Activated CD4-positive, alpha-beta T cell treated with anti-CD3 and anti-CD28 coated beads, Interleukin-2, amount 50 U/mL, for 48 hours (primary cell): ENCODE results near the gene FBN2.

Experiments used
- DNase-seq, 2 experiments: peaks; one replicate each; pipeline ENCODE4 v3.0.0-alpha.2; 2020

The FBN2 gene

DNA sequence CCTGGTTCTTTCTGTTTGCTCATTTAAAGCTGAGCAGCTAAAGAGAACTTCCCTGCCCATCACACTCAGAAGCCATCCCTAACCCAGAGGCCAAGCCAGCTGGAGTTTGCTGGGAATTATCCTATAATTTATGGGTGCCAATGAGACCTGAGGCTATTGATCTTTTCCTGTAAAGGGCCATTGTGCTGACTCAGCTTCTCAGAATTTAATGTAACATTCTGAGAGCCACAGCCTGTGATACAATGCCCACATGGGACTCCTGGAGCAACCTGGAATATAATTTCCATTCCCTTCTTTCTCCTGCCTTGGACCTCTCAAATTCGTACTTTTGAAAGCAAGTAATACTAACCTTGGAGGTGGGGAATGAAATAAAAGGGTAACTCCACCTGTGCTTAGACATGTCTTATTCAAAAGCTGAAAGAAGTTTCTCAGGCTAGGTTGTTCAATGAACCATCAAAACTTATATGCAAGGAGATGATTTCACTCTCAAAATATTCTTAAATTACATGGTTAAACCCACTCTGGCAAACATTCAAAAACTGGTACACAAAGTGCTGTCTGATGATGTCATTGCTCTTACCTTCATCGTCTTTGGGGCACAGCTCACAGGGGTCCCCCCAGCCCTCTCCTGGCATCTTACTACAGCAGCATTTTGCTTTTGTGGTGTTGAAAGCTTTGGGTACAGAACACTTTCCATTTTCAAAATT lies 247.7 kb downstream of the FBN2 start:
- DNase-seq = no peak

DNA sequence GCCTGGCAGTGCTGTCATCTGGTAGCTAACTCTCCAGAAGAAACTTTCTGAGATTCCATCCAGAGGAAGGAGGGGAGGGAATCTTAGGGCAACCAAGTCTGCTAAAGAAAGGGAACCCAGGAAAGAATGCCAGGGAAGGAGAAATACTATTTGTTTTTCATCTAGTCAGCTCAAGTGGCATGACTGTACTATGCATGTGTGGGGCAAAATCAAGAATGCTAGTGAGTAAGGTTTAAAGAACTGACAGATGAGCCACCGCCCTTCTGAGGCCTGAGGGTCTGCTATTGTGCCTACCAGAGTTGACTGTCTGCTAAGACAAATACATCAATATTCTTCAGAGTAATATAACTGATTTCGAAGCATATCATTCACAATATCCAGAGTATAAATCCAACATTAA lies 250.3 kb downstream of the FBN2 start:
- DNase-seq = no peak

DNA sequence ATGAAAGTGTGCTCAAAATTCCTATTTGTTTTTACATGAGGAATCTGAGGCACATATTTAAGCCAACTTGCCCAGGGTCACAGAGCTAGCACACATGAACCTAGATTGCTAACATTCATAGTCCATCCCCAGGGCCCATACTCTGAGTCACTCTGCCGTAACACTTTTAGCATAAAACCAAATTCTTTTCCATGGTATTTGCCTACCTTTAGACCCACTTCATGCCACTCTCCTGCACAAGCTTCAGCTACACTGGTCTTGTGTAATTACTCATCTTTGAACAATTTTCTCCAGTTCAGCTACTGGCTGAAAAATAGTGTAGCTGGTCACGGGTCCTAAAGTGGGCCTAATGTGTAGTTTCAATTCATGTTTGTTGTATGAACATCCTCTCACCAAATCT lies 253.8 kb downstream of the FBN2 start:
- DNase-seq = no peak

DNA sequence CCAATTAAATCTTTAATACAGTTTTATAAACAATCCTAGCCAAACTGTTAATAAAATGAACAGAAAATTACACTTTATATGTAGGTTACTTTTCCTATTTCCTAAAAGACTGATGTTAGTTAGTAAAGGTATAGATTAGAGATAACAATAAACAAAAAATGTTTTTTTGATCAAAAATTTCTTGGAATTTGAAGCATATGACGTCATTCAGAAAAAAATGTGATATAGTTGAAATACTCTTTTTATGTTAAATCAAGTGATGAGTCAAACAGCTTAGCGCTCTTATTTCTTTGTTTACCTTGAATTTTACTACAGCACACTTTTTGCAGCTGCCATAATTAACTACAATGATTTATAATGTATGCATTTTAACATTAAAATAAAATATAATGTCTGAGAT lies 258.7 kb downstream of the FBN2 start:
- DNase-seq = no peak

DNA sequence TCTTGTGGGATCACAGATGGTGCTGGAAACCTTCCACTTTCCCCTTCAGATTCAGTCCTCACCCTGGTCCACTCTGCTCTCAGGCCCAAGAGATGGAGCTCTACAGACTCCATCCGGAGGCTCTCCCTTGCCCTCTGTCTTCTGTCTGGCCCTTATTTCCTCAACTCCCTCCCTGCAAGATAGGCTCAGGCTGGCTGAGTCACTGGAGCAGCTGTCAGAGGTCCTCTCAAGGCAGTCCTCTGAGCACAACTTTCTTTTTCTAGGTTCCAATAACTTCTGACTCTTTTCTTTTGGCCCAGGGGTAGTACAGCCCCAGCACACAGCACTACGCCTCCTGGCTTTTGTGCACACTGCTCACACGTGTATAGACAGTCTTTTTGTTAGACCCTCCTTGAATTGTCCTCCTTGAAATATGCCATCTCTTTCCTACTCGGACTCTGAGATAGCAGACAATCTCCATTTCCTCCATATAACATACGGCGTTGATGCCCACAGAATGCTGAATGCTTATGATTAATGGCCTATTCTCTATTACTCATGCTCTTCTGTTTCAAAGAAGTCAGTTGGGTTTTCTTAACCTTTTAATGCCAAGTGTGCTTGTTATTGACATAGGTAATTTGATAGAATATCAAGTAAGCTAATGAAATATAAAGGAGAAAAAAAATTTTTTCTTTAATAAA lies 261.4 kb downstream of the FBN2 start:
- no peak for DNase-seq

DNA sequence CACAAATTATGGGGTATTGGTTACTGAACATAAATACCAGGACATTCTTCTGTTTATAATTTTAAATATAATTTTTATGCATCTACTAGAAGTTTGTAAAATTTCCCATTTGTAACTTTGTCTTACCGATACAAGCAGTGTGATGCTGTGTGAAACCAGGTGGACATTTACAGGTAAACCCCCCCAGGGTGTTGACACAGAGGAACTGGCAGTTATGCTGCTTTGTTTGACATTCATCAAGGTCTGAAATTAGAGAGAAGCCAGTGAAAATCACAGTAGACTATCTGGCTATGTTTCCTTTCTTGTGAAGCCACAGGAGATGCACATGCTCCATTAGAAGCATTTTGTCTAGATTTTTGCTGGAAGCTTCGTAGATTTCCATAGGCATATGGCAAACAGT lies 263.6 kb downstream of the FBN2 start:
- no peak for DNase-seq

DNA sequence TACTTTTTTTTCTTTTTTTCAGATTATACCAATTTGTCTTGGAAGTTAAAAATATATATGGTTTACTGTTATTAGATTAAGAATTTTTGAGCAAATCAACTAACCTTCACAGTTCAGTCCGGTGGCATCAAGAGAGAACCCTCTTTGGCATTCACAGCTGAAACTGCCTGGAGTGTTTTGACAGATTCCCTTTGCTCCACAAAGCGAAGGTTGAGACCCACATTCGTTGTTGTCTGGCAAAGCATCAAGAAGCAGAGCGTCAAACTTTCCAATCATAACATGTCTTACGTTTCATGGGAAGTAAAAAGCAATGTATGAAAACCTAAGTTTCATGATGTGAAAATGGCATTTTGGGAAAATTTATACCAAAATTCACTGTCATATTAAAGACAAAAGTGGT lies 264.3 kb downstream of the FBN2 start:
- DNase-seq = no peak

DNA sequence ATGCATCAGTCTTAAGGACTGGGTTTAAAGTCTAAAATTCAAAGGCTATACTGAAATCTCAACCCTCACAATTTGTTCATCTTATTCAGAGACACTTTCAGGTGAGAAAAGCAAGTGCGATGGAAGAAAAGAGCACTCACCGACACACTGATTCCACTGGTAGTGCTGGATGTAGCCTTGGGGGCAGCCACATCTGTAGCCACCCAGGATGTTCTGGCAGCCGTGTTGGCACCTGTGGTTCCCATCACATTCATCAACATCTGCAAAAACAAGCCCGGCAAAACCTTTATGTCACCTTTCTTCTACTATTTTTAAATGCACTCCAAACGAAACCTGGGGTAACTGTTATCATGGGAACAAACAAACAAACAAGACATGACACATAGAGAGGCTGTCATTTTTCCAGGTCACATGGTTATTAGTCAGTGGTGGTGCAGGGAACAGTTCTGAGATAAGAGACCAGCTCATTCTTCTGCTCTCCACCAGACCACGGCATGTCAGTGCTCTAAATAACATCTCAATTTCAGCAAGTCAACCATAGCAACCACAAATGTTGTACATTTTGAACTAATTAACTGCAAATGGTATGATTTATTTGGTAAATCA lies 266.1 kb downstream of the FBN2 start:
- no peak for DNase-seq

DNA sequence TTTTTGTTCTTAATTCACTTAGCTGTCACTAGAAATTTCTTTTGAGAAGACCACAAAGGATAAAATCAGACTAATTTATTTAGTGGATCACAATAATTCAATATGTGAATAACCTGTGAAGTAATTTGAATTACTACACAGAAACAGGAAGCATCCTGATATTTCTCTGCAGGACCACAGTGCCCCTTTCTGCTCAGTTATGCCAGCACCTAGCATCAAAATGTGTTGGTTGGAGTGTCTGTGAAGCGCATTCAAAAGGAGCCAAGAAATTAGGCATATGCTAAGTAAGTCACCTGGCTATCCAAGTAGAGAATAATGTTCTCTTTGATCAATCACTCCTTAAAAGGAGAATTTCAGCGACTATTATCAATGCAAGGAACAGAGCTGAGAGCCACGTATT lies 267.0 kb downstream of the FBN2 start:
- no peak for DNase-seq

DNA sequence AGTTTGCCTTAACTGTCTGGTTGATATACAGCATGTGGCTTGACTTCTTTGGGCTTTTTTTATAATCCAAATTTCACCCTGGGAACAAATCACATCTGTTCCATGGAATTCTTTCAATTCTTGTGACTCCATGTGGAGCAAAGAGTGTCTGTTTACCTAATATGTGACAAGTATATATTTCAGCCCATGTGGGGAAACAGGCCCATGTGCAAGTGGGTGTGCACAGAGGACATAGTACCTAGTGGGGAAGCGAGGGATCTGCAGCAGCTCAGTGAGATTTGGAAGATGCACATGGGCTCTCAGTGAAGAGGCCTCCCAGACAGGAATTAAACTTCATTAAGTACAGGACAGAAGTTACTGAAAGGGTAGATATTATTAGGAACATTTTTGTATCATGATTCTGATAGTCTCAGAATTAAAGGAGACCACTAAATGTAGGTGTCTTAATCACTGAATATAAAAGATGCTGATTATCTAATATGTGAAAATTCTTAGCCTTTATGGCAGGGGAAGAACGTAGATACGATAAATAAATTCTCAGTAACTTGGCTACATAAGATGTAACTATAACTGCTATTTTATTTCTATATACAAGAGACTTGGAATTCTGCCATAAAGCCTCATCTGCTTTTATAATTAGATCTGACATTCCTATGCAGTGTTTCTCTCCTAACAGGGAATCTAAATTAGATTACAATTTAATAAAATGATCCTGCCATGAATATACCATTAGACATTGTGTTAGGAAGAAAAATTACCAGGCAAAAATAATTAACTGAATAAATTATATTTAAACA lies 273.3 kb downstream of the FBN2 start:
- no peak for DNase-seq

DNA sequence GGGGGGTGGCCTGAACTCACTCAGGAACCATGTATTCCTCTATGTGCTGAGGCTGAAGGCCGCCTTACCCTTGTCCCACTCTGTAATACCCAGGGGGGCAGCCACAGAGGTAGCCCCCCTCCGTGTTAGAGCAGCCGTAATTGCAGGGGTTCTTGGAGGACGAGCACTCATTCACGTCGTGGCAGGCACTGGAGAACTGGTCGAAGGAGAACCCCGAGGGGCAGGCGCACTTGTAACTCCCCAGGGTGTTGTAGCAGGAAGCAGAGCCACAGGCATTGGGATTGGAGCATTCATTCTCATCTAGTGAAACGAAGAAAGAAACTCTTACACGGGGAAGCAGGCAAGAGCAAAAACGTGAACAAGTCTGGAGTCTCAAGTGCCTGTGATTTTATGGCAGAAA lies 274.7 kb downstream of the FBN2 start:
- no peak for DNase-seq

DNA sequence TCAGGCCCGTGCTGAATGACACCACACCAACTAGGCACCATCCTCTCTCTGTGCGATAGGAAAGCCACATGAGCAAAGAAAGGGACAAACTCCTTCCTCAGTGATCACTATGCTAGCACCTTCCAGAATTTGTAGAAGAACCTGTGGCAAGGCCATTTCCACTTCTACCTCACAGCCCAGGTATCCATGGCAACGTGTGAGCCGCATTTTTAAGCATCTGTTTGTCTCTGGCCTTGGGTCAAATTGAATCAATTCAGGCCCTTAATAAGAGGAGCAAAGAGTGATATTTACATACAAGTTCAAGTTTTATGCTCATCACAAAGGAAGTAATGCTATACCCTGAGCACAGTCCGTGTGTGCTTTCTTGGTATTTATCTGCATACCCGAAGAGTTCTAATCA lies 275.1 kb downstream of the FBN2 start:
- no peak for DNase-seq

DNA sequence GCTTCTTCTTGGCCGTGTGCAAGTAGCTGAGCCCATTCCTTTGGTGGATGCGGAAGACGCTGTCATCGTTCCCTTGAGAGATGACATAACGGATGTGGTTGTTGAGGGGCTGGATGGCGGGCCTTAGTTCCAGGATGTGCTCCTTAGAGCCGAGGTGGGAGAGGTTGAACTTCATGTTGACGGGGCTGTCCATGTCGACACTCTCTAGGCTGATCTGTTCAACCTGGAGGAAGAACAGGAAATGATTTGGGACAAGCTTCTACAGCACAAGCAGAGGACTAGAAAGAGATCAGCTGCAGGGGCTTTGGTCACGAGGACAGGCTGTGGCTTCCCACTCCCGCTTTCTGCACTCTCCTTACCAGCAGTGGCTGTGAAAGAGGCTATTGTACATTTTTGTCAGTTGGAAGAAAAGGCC lies 278.4 kb downstream of the FBN2 start:
- DNase-seq = no peak

DNA sequence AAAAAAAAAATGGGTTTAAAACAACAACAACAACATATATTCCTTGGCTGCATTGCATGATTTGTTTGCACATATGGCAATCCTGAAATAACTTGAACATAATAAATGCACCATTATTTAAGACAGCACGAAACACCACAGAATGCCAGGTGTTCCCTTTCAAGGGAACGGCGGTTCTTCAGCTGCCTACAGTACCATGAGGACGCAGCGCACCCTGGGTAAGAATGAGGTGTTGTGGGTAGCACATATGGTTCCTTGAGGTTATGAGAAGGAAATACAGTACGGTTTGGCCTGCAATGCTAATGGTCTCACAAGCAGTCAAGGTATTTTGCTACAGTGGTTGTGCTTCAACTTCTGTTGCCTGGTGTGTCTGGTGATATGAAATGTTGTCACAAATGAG lies 279.7 kb downstream of the FBN2 start:
- DNase-seq = no peak

DNA sequence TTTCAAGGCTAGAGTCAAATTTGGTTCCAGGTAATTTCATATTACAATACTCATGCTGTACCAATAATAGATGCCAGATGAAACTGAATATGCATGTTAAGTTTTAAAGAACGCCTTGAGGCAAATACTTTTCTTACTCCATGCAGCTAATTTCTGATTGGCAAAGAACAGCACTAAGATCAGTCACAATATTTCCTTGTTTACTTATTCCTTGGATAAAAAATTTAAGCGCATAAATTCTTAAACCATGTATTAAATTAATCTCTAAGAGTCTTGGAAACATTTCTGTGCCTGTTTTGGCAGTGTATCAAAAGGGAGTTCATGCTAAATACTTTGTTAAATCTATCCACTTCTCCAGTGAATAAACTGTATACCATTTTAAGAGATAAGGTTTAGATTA lies 281.0 kb downstream of the FBN2 start:
- DNase-seq = no peak

DNA sequence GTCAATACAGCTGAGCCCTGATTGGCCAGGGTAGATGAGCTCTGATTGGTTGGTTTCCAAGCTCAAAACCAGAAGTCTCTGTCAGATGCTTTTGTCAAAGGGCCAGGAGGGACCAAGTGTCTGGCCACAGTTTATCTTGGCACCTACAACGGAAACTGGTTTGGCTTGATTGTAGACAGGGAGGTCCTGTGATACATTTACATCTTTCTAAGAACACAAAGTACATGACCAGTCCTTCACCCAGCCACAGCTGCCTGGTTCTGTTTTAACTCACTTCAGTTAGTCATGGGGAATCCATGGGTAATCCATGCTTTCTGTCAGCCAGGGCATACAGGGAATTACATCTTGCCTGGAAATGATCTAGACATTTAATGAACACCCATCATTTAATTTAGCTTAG lies 283.3 kb downstream of the FBN2 start:
- no peak for DNase-seq

DNA sequence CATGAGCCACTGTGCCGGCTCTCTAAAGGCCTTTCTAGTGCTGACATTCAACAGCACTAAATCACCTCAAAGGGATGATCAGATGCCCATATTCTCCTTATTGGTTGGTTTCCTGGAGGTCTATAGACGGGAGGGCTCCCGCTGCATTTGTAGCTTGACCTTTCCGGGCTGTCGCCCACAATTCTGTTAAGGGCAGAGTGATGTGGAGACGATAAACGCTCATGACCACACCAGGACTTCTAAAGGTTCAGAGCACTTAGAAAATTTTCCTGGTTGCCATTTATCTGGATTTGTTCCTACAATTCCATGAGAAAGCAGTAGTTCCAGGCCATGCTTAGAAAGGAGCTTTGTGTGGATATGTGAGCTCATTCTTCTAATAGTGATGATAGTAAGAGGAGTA lies 284.2 kb downstream of the FBN2 start:
- DNase-seq = no peak

DNA sequence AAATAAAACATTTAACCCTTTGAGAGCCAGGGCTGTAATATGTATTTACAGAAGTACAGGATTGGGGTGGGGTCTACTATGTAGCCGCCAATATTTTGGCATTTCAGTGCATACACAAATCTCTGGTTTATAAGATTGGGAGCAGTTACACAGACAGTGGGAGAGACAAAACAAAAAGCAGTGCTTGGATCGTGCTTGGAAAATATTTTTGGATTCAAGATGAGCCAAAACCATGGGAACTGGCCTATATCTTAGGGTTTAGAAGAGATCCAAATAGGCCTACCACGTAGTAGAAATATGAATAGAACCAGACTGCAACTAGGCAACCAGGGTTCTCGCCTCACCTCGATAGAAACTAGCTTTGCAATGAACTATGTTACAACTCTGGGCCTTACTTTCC lies 284.9 kb downstream of the FBN2 start:
- no peak for DNase-seq

DNA sequence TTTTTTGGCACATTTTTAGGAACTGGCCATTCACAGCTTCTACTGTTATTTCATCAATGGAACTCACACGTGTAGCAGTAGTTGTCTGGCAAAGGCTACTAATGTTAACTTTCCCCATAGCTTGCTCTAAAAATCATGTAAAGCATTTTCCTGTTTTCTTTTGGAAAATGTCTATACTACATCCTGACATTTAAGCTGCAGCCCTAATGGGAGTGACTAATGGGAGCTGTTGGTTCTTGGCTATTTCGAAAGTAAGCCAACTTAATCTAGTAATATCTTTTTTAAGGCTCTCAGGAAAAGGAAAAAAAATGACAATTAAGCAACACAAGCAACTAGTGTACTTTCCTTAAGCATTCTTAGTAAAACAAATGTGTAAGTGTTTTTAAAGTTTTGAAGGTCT lies 285.3 kb downstream of the FBN2 start:
- no peak for DNase-seq

DNA sequence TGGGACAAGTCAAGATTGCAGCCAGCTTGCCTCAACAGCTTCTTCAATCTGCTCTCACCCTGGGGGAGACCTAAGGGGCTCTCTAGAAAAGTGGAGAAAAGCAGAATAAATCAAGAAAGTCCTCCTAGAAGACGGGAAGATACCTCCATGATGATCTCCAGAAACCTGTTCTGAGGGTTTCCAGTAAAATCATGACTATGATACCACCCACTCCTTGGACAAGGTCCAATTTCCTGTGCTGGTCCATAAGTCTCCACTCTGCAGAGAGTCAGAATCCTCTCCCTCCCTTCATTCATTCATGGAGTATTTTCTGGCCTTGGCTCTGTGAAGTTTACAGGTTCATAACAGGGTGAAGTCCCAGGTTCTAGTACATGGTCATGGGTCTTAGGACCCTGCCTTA lies 285.8 kb downstream of the FBN2 start:
- no peak for DNase-seq

DNA sequence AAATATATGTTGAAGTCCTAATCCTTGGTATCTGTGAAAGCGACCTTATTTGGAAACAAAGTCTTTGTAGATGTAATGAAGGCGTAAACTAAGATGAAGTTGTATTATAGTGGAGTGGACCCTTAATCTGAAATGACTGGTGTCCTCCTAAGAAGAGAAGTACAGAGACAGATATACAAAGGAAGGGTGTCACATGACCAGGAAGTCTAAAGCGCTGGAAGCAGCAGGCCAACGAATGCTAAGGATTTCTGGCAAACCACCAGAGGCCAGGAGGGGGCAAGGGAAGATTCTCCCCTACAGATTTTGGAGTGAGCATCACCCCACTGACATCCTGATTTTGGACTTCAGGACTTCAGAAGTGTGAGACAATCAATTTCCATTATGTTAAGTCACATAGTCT lies 292.1 kb downstream of the FBN2 start:
- no peak for DNase-seq

DNA sequence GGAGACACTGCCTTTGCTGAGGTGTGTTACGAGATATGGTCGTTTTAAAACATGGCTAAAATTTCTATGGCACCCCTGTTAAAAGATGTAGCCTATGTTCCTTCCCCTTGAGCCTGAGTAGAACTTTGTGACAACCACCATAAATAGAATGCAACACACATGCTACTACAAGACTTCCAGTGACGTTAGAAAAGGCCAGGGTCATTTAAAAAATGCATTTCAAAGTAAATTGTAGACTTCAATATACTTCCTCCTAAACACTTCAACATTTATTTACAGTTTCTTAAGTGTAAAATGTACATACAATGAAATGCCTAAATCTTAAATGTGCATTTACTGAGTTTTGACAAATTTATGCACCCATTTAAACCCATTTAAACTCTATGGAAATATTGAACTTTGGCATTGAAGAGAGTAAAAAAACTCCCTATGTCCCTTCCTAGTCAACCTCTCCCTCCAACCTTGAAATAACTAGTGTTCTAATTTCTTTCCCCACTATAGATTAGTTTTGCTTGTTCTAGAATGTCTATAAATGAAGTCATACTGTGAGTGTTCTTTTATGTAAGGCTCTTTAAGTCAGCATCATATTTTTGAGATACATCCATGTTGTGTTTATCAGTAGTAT lies 294.0 kb downstream of the FBN2 start:
- no peak for DNase-seq

DNA sequence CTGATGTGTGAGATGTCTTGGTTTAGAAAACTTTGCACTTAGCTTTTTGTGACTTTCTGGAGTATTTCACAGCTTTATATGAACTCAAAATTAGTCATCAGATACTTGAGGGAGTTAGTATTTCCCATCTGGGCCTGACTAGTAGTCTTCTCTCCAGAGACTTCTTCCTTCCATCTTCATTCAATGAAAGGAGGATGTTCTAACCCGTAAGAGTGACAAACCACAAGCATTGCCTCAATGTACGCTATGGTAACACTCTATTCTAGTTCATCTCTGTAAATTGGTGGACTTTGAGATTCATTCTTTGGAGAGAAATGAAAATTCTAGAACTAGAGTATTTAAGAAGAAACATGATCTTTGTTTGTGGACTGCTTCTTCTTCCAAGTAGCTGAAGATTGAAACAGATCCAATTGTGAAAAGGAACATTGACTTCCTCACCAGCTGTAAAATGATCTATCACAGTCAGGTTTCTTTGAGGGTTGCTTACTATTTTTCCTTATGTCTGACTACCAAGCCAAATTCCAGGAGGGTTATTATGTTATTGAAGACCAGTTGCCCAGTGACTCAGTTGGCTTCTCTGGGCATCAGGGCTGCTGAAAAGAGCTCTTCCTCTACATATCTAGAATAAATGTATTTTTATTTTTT lies 296.9 kb downstream of the FBN2 start:
- DNase-seq = no peak
